ENCODE measurements around the gene TREML1. TPM values are rescaled to one million over a fixed set of nuclear protein-coding genes. Genes with fewer than 3 reads are reported as not detected.

The TREML1 gene
- total RNA-seq, 4 donors from 2014 or later: 4.8 TPM; not detected in 3

- no peak for TF ChIP-seq CTCF (IDR thresholded peaks at IDR 0.05; ENCODE audit: low read depth)
Observed at GRCh38 chr6:41186031-41186562, 31.9 kb upstream of the TREML1 start.

GRCh38 chr6:41184761-41185160 lies 30.6 kb upstream of the TREML1 start:
- no peak for TF ChIP-seq CTCF (IDR thresholded peaks at IDR 0.05; ENCODE audit: low read depth)

- TF ChIP-seq CTCF (IDR thresholded peaks at IDR 0.05; ENCODE audit: low read depth): no peak
Observed at GRCh38 chr6:41182069-41183034, 28.2 kb upstream of the TREML1 start.

GRCh38 chr6:41181566-41181965 lies 27.4 kb upstream of the TREML1 start:
- TF ChIP-seq CTCF (IDR thresholded peaks at IDR 0.05; ENCODE audit: low read depth): no peak

- TF ChIP-seq CTCF (IDR thresholded peaks at IDR 0.05; ENCODE audit: low read depth): no peak
Observed at GRCh38 chr6:41179163-41179562, 25.0 kb upstream of the TREML1 start.

GRCh38 chr6:41177695-41178094 lies 23.5 kb upstream of the TREML1 start:
- no peak for TF ChIP-seq CTCF (IDR thresholded peaks at IDR 0.05; ENCODE audit: low read depth)

- no peak for TF ChIP-seq CTCF (IDR thresholded peaks at IDR 0.05; ENCODE audit: low read depth)
Observed at GRCh38 chr6:41177287-41177686, 23.1 kb upstream of the TREML1 start.

Measured in subcutaneous adipose tissue (tissue), 4 donors.